Large intestine (tissue), 3 donors: ENCODE results near the gene ARHGEF5. TPM values are rescaled to one million over a fixed set of nuclear protein-coding genes. Genes with fewer than 3 reads are reported as not detected.
"Not testable (repeated sequence)": the region's sequence is repeated elsewhere in the genome, so short reads cannot be mapped to it uniquely, and the experiment has no call there.

Source experiments
- DNase-seq, 2 donors: peaks; one replicate each; pipeline versions ENCODE4 v3.0.0 to v3.0.0-alpha.2; 2013
- H3K27ac ChIP-seq: one replicate; pipeline ENCODE4 v1.5.1; 2013; ENCODE audit warnings: low read length
- H3K27me3 ChIP-seq: 2 replicates; pipeline ENCODE4 v1.6.1; 2013; ENCODE audit warnings: low read length; ENCODE audit not compliant: control insufficient read depth, insufficient read depth
- H3K36me3 ChIP-seq: 2 replicates; pipeline ENCODE4 v1.6.1; 2013; ENCODE audit warnings: low read length; ENCODE audit not compliant: control insufficient read depth, insufficient read depth
- H3K4me1 ChIP-seq: one replicate; pipeline ENCODE4 v1.6.1; 2013; ENCODE audit warnings: low read length; ENCODE audit not compliant: control insufficient read depth, insufficient read depth
- H3K4me3 ChIP-seq: one replicate; pipeline ENCODE4 v1.5.1; 2013; ENCODE audit warnings: low read length
- H3K9me3 ChIP-seq: one replicate; pipeline ENCODE4 v1.6.1; 2013; ENCODE audit warnings: mild to moderate bottlenecking, low read depth, low read length, moderate library complexity; ENCODE audit not compliant: control insufficient read depth
- WGBS: methylation state at CpG from one replicate; pipeline ENCODE4 v1.1.5; 2013; ENCODE audit warnings: low lambda C conversion rate; ENCODE audit not compliant: insufficient coverage; 5-methylcytosine and 5-hydroxymethylcytosine counted together
- polyA plus RNA-seq: library from polyadenylated mRNA; unstranded; fragments of 120-200 nt; gene quantifications from one replicate; pipeline ENCODE4 v1.2.1, GENCODE V29; 2013

ARHGEF5 gene
- polyA plus RNA-seq, 1 donor = 41.1 TPM

DNA sequence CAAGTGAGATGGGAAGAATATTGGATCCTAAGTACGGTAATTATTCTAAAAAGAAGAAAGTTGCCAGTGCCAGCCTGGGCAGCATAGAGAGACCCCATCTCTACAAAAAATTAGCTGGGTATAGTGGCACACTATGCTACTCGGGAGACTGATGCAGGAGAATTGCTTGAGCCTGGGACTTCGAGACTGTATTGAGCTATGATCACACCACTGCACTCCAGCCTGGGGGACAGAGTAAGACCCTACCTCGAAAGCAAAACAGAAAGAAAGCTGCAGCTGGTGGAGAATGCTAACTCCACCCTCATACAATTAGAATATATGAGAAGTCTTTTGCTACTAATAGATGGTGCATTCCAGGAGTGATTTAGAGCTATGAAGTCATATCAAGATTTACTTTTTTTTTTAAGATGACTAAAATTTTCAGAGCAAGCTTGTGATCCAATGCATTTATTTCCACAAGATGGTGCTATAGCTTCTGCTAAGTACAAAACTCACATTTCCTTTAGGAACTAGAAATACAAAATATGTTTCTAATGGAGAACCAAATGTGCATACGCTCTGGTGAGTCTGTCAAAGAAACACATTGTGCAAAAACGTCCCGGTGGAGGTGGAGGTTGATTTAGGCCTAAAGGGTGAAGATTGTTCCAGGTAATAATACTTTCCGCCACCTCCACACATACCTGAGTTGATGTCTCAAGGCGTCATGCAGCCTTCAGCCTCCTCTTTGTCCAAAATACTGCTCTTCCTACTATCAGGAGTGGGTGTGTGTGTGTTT, 23.8 kb upstream of the ARHGEF5 start:
- H3K4me3 ChIP-seq, H3K27me3 ChIP-seq, H3K36me3 ChIP-seq, H3K27ac ChIP-seq, H3K4me1 ChIP-seq, H3K9me3 ChIP-seq, DNase-seq: not testable (repeated sequence)
- WGBS = no CpG with 5 or more reads among the region's 9 CpGs

DNA sequence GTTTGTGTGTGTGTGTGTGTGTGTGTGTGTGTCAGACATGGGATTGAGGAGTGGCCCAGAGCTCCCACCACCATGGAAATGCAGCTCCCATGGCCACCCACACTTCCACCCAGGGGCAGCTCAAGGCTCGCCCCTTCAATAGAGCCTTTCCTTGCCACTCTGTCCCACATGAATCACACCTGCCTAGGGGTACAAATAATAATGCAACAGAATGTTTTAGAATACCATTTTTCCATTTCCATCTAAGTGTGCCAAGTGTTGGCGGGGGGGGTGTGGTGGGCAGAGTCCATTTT, 23.3 kb upstream of the ARHGEF5 start:
- H3K9me3 ChIP-seq, H3K27ac ChIP-seq, H3K36me3 ChIP-seq, H3K4me1 ChIP-seq, H3K27me3 ChIP-seq, H3K4me3 ChIP-seq, DNase-seq: not testable (repeated sequence)
- no CpG with 5 or more reads among the region's 2 CpGs for WGBS

DNA sequence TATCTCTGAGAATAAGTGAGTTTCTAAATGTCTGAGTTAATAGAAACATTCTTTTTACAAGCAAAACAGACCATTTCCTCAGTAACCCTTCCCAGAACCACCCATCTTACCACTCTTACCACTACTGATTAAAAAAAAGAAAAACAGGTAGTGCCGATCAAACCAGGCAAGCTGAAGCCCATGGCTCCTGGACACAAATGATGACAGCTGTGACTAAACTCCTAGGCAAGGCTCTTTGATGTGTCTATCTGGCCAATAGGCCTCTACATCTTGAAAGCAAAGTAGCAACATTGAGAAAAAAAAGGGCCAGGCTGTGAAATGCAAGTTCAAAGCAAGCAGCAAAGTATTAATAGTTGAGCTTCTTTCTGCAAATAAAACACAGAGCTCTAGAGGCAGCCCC, 6.6 kb upstream of the ARHGEF5 start:
- not testable (repeated sequence) for H3K27ac ChIP-seq, H3K4me3 ChIP-seq, DNase-seq, H3K4me1 ChIP-seq, H3K27me3 ChIP-seq, H3K9me3 ChIP-seq, H3K36me3 ChIP-seq
- no CpG with 5 or more reads among the region's 1 CpG for whole genome bisulfite sequencing

DNA sequence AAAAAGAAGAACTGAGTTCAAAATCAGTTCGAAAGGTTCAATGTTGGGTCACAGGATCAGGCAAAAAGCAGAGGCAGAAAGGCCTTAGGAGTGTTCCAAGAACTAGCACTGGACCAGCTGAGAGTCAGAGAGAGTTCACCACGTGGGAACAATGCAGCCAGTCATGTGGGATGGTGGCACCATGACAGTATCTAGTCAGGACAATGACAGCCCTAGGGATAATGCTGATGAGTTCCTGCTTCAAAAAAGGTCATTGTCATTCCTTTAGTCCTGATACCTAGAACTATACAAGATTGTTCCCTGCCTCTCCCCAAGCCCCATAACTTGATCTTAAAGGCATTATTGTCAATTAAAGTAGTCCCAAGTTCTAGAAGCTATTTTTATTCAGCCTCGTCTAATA, 3.5 kb upstream of the ARHGEF5 start:
- H3K9me3 ChIP-seq, H3K4me3 ChIP-seq, H3K4me1 ChIP-seq, H3K27ac ChIP-seq, DNase-seq, H3K36me3 ChIP-seq, H3K27me3 ChIP-seq: not testable (repeated sequence)
- no CpG with 5 or more reads among the region's 3 CpGs for WGBS

DNA sequence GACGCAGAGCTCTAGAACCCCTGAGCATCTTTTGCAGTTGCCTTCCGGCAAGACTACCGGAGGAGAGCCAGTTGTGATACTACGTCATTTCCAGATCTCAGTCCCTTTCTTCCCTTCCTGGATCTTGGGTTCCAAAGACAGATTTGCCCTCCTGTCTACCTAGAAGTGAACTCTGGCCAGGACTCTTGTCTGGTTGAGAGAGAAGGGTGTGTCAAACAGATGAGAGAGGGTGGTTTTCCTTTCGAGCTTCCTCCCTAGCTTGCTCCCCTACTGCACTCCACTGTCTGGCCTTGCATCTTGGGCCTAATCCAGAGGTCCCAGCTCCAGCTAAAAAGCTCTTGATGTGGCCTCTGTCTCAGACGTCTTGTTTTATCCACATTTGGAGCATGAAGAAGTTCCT, 983 bp downstream of the ARHGEF5 start:
- not testable (repeated sequence) for H3K27me3 ChIP-seq, DNase-seq, H3K27ac ChIP-seq, H3K4me1 ChIP-seq, H3K36me3 ChIP-seq, H3K4me3 ChIP-seq, H3K9me3 ChIP-seq
- WGBS = no CpG with 5 or more reads among the region's 6 CpGs

DNA sequence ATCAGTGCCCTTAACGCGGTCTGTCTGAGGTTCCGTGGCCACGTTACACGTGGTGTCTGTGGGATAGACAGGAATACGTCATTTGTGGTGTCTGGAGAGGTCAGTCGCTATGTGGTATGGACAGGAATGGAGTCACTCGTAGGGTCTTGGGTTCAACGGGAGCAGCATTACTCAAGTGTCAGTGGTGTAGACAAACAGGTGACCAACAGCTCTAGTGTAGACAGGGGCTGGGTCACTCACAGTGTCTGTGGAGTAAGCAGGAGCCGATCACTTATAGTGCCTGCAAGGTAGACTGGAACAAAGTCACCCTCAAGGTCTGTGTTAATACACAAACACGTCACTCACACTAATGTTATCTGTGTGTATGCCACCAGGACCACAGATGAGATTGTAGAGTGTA, 1.7 kb downstream of the ARHGEF5 start:
- not testable (repeated sequence) for DNase-seq, H3K9me3 ChIP-seq, H3K4me1 ChIP-seq, H3K4me3 ChIP-seq, H3K36me3 ChIP-seq, H3K27ac ChIP-seq, H3K27me3 ChIP-seq
- no CpG with 5 or more reads among the region's 11 CpGs for WGBS

DNA sequence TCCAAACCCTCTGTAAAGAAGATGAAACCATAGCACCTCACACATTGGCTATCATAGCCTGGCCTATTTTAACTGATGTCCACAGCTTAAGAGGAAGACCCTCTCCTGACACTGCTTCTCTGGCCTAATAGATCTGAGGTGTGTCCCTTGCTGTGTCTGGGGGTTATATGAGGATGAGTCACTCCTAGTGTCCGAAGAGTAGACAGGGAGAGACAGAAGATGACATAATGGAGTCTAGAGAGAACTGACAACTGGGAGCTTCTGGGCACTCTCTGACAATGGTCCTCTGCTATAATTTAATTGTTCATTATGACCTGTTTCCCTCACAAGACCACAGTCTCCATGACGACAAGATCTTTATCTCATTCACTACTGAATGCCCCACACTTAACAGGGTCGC, 6.9 kb downstream of the ARHGEF5 start:
- not testable (repeated sequence) for H3K27ac ChIP-seq, H3K4me3 ChIP-seq, H3K27me3 ChIP-seq, H3K36me3 ChIP-seq, H3K9me3 ChIP-seq, DNase-seq, H3K4me1 ChIP-seq
- WGBS = no CpG with 5 or more reads among the region's 3 CpGs

DNA sequence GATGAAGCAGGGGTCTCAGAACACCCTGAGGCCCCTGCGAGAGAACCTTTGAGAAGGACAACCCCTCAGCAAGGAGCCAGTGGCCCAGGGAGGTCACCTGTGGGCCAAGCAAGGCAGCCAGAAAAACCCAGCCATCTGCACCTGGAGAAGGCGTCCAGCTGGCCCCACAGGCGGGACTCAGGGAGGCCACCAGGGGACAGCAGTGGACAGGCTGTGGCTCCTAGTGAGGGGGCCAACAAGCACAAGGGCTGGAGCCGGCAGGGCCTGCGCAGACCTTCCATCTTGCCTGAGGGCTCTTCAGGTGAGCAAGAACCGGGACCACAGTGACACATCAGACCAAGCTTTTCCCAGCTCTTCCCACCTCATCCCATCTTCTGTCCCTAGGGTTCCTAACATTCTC, 10.3 kb downstream of the ARHGEF5 start:
- DNase-seq, H3K27ac ChIP-seq, H3K9me3 ChIP-seq, H3K4me1 ChIP-seq, H3K4me3 ChIP-seq, H3K36me3 ChIP-seq, H3K27me3 ChIP-seq: not testable (repeated sequence)
- WGBS = no CpG with 5 or more reads among the region's 6 CpGs

DNA sequence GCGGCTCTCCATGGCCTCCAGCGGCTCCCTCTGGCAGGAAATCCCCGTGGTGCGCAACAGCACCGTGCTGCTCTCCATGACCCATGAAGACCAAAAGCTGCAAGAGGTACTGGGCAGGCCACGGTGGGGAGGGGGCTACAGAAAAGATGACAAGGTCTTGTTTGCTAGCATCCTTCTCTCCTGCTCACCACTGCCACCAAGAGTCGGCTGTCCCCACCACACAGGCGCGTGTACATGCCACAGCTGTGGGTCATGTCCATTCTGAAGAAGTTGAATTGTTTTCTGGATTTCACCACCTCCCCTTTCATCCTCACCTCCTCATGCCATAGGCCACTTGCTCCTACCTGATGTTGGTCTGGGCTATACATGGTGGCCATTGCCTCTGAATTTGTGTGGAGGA, 12.0 kb downstream of the ARHGEF5 start:
- H3K27ac ChIP-seq, DNase-seq, H3K4me1 ChIP-seq, H3K27me3 ChIP-seq, H3K9me3 ChIP-seq, H3K36me3 ChIP-seq, H3K4me3 ChIP-seq: not testable (repeated sequence)
- no CpG with 5 or more reads among the region's 9 CpGs for WGBS

DNA sequence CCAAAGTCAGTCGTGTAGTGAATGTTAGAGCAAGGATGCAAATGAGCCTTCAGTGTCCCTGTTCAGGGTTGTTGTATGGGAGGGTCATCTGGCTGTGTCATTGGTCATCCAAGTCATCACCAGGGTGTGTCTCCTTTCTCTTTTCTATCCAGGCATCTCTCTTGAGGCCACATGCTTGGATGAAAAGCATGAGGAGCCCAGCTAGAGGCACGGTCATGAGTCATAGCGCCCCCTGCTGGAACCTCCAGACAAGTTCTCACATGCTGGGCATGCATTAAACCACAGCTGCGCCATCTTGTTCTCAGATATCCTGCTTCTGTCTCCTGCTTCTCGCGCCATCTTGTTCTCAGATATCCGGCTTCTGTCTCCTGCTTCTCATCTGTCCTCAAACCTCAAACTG, 14.0 kb downstream of the ARHGEF5 start:
- H3K36me3 ChIP-seq, H3K9me3 ChIP-seq, H3K4me3 ChIP-seq, H3K27ac ChIP-seq, DNase-seq, H3K4me1 ChIP-seq, H3K27me3 ChIP-seq: not testable (repeated sequence)
- 100% methylated on average over 1 of the region's 7 CpGs for WGBS

DNA sequence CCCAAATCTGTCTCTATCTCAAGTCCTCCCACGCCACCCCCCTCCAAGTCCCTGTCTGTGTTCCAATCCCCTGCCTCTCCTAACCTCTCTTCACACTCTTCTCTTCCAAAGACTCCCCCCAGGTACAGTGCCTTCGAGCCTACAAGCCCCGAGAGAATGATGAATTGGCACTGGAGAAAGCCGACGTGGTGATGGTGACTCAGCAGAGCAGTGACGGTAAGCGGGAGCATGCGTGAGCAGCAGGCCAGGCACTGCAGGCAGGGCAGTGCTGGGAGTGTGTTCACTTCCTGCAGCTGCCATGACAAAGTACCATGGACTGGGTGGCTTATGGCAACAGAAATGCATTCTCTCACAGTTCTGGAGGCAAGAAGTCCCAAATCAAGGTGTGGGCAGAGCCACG, 23.4 kb downstream of the ARHGEF5 start:
- Histone ChIP-seq H3K27me3 (no peaks in the 10 kb centered on the region), H3K4me3 (no peak overlapping the region), H3K4me1 (no peaks in the 10 kb centered on the region), H3K36me3 (peaks cover 33% of the 10 kb centered on the region), H3K9me3 (no peaks in the 10 kb centered on the region), H3K27ac (no peak overlapping the region)
- DNase-seq = no peak
- WGBS = 100% methylated on average over 1 of the region's 9 CpGs
